Stimulated activated naive CD8-positive, alpha-beta T cell treated with anti-CD3 and anti-CD28 coated beads, Interleukin-15, Interleukin-2, amounts not matched to agents 100 U/mL and 50 U/mL, for 24 hours (primary cell): Measurements from ENCODE around the gene FAM163A.
"Not testable (repeated sequence)": the region's sequence is repeated elsewhere in the genome, so short reads cannot be mapped to it uniquely, and the experiment has no call there.

Experiments used
- ATAC-seq: fragments of 150-1000 bp; cut with Tn5 transposase; one replicate; pipeline ENCODE4 v1.10.0; 2021
- DNase-seq: peaks from one replicate; pipeline ENCODE4 v3.0.0; 2021

The FAM163A gene

DNA sequence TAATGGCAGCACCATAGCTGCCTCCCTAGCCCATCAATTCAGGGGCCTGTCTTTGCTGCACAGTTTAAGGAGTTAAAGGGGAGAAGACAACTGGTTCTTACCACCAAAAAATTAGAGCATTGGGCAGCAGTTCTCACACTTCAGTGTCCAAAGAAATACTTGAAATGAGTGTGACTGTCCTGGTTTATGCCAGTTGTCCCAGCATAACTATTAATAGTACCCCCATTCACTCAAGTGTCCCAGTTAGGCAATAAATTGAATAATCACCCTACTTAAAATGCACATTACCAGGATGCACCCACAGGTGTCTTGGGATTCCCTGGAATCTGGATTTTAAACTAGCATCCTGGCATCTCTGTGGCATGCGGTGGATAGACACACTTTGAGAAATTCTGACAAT is 51.1 kb downstream of the FAM163A start:
- ATAC-seq (no peak), DNase-seq (no peak)

DNA sequence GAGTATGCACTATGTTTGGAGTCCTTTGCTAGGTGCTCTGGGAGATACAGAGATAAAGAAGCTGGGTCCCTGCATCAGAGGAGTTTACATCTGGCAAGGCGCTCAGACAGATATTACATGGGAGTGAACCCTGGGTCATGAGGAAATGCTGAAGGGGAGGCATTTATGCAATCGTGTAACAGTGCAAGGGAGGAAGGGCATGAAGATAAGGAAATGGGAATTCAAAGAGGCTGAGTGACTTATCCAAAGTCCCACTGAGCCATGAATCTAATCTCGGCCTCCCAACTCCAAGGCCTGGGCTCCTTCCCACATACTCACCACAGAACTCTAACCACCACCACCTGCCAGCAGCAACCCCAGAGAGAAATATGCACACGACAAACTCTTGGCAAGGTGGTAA is 51.6 kb downstream of the FAM163A start:
- ATAC-seq (no peak), DNase-seq (no peak)

- ATAC-seq (no peak), DNase-seq (no peak)
These were observed 55.2 kb downstream of the FAM163A start for GRCh38 chr1:179798213-179798863.

DNA sequence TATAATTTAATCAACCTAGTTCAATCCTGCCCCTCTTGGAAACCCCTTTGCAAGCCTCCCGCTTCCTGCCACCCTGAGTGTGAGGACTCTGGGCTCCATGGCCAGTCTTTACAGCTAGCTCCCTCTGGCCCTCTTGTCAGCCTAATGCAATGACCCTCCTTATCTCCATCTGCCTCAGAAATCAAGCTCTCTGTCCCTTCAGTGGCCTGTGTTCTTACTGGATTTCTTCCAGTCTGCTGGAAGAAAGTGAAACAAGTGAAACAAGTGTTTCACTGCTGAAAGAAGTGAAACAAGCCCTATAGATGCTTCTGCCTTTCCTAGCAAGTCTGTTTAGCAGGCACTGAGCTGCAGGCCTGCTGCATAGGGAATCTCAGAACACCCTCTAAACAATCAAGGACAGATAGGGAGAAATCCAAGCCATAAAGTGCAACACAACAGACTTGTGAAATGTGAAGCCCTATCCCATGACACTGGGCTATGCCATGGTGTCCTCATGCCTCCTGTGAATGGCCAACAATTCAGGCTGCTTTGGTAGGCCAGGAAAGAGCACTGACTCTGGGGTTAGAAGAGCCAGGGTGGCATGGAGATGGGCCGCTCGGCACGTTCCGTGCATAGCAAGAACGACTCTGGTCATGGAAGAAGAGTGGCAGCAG is 55.9 kb downstream of the FAM163A start:
- ATAC-seq (no peak), DNase-seq (no peak)

DNA sequence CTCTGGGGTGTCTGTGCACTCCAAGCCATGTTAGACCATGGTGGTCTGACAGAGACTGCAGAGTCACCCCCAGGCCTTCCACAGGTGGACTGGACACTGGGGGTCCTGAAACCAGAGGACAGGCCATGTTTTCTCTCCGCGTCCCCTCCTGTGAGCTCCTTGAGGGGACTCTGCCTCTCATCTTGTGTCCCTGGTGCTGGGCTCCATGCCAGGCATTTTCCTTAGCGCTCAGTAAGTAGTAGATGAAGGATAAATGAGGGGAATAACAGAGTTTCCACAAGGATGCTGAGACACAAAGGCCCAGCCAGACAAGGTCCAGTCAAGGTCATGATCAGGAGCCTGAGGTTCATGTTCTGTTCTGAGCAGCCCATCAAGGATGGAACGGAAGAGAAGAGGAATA is 57.4 kb downstream of the FAM163A start:
- ATAC-seq = no peak

GRCh38 chr1:179803104-179803503 is 60.0 kb downstream of the FAM163A start:
- no peak for ATAC-seq
- DNase-seq = no peak

More for the DNA sequence above, 57.4 kb downstream of the FAM163A start:
- DNase-seq = no peak

- DNase-seq (no peak), ATAC-seq (no peak)
These were observed 60.8 kb downstream of the FAM163A start for GRCh38 chr1:179803918-179804317.

DNA sequence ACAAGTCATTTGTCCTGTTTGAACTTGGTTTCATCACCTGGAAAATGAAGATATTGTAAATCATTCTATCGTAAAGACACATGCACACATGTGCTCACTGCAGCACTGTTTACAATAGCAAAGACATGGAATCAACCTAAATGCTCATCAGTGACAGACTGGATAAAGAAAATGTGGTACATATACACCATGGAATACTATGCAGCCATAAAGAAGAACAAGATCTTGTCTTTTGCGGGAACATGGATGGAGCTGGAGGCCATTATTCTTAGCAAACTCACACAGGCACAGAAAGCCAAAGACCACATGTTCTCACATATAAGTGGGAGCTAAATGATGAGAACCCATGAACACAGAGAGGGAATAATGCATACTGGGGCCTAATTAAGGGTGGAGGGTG is 61.3 kb downstream of the FAM163A start:
- not testable (repeated sequence) for ATAC-seq, DNase-seq

DNA sequence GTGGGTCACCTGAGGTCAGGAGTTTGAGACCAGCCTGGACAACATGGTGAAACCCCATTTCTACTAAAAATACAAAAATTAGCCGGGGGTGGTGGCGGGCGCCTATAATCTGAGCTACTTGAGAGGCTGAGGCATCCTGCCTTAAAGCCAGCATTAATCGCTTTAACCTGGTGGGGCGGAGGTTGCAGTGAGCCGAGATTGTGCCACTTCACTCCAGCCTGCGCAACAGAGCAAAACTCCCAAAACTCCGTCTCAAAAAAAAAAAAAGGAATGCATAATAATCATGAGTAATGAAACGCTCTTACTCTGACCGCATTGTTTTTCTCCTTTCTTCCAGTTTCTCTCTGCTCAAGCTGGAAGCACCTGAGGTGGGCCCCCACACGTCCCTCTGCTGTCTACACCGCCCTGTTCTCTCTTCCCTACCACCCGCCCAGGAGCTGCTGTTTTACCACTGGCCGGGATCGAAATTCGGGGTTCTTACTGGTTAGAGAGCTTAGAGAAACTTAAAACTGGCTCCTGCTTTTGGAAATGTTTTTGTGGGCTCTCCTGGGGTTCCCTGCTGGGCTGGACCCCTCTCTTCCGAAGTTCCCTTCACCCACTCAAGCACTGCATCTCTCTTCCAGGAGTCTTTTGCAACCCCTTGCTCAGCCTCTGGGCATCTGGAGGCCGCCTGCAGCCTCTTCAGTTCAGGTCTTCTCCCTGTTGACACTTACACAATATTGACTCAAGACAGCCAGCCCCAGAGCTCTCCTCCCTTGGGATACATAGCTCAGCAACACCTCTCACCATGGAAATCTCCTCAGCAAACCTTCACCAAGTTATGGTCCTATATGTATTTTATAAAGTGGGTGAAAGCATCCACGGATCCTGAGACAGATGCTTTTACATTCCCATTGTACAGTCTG is 62.5 kb downstream of the FAM163A start:
- DNase-seq = no peak
- ATAC-seq = no peak

DNA sequence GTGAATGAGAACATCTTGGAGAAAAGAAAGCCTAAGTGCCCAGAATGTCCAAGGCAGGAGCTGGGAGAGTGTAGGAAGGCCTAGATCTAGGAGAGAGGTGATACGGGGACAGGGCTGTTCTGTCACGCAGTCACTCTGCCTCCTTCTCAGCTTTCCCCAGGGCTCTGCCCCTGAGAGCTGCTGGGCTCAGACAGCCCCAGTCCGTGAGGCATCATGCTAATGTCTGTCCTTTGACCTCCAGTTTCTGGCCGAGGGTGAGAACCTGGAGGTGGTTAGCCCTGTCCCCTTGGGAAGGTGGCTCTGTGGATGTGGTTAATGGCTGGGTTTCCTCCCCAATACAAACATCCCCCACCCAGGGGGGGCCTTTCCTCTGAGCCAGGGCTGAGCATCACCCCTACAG is 63.2 kb downstream of the FAM163A start:
- ATAC-seq (no peak), DNase-seq (no peak)

- no peak for DNase-seq
- no peak for ATAC-seq
These were observed 64.2 kb downstream of the FAM163A start for GRCh38 chr1:179807291-179807690.

DNA sequence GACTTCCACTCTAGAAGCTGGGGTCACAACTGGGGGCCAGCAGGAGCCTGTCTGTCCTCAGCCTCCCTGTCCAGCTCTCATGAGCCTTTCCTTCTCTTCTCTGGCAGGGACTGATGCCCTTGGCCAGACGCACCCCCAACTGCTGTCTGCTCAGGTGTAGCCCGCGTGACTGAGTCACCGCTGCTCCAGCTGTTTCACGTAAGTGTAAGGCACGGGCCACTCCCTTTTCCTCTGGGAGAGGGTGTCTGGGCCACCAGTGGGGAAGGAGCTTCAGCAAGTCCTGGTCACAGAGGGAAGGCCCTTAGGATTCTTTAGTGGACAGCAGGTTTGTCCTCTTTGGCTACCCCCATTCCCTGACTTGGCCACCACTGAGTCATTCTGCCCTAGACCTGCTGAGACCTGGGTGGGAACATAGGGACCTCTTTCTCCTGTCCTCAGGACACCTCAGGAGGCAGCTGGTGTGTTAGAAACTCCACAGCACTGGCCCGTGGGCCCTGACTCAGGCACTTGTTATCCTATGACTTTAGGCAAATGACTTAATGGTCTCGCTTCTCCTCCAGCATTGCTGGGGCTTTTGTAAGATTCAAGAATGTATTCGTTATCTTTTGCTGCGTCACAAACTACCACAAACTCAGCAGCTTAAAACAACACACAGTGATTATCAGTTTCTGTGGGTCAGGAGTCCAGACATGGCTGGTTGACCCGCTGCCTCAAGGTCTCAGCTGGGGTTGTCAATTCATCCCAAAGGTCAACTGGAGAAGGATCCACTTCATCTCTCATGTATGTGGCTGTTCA is 64.8 kb downstream of the FAM163A start:
- ATAC-seq (no peak), DNase-seq (no peak)

GRCh38 chr1:179808503-179808902 is 65.4 kb downstream of the FAM163A start:
- DNase-seq = no peak
- ATAC-seq = no peak

GRCh38 chr1:179809506-179810366 is 66.6 kb downstream of the FAM163A start:
- DNase-seq (peak; percentile 68), ATAC-seq (peak; percentile 67)

DNA sequence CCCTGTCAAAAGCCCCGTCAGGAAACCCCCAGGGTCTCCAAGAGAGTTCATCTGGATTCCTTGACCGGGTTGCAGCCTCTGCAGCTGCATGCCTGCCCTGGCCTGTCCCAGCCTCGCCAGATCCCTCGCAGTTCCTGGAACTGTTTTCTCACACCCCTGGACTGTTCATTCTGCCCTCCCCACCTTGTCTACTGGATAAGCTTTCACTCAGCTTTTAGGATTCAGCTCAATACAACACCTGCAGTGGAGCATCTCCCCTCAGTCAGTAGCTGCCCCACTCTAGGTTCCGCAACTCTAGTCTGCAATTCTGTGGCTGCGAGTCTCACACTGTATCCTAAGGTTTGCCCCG is 67.2 kb downstream of the FAM163A start:
- no peak for DNase-seq
- ATAC-seq = no peak

DNA sequence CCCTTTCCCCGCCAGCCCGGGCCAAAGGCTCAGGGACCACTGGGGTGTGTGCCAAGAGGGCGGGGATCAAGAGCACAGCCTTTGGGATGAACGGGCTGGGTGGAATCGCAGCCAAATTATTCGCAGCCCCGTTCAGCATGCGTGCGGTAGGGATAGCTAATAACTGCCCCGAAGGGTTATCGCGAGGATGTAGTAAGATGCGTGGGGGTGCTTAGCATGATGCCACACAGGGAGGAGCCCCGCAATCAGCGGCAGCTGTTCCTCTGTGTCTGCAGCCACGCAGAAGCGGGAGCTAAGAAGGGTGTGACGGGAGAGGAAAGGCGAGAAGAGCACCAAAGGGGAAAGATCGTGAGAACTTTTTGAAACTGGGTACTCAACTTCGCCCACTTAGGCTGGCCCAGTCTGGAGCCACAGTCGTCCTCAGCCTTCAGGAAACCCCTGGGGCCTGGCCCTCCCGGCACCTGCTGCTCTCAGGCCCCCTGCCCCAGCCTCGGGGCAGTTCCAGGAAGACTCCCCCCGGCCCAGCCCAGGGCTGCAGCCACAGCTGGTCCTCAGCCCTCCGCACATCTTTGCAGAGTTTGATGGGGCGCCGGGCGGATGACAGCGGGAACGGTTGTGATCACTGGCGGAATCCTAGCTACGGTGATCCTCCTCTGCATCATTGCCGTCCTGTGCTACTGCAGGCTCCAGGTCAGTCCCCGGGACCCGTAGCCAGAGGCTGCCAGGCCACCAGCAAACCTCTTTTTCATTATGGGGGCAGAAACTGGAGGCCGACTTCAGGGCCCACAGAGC is 69.6 kb downstream of the FAM163A start:
- DNase-seq (no peak), ATAC-seq (no peak)

GRCh38 chr1:179813626-179814545 is 70.8 kb downstream of the FAM163A start:
- ATAC-seq (no peak), DNase-seq (no peak)

DNA sequence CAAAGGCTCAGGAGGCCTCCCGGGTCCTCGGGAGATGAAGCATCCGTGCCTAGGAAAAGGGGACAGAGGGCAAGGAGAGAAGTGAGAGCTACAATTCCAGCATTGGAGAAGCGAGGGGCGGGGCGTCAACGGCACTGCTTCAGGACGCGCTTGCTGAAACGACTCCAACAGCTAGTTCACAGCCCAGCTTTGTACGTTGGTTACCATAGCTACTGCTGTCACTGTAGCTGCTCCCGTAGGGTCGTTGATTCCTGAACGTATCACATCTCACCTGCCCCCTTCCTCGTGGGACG is 71.4 kb downstream of the FAM163A start:
- no peak for ATAC-seq

DNA sequence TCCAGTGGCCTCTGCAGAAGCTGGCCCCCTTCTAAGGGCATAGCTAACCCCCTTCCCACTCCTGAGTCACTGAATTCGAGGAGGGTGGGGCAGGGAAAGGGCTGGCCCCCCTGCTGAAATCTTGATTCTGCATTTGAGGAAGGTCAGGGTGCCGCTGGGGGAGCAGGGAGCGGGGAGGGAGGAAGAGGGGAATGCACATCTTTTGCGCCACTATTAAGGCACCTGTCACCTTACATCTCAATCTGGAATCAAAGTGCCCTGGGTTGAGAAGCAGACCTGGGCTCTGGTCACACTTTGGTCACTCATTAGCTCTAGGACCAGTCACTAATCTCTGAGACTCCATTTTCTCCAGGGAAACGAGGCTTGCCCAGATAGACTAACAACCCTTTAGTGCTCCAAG is 72.5 kb downstream of the FAM163A start:
- DNase-seq (no peak), ATAC-seq (no peak)

More for the DNA sequence above, 71.4 kb downstream of the FAM163A start:
- no peak for DNase-seq
